Epidermal melanocyte (primary cell): ENCODE data around the gene CELSR2.
"Not testable (repeated sequence)": the region's sequence is repeated elsewhere in the genome, so short reads cannot be mapped to it uniquely, and the experiment has no call there.

Experiments
- DNase-seq: peaks from one replicate; pipeline ENCODE4 v3.0.0; 2011; ENCODE audit warnings: low spot score; ENCODE audit not compliant: insufficient read length

CELSR2 gene

DNA sequence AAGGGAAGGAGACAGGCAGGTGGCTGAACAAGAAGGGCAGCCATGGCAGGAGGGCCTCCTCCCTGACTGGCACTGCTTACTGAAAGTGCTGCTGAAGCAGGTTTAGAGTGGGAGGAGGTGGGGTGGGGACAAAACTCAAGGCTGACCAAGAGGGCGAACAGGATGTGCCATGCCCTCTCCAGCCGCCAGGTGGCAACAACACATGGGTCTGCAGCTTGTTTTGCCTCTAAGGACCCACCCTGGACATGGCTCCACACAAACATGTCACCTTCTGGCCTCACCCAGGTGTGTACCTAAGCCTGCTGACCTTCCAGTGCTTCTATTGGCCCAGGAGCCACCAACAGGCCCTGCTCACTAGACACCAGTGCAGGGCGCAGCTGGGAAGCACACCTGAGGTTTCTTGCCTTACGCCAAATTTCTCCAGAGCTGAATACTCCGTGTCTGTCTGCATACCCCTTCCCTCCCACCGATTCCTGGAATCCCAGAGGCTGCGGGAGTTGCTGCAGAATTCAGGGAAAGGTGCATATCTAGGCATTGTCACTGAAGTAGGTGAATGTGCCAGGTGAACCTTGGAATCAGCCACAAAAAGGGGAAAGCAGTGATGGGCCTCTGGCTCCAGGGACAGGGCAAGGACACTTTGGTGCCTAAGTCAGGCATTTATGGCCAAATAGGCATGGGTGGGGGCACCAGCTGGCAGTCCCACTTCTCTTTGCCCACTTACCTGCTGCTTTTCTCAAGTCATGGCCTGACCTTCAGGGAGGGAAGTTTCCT is 28.3 kb downstream of the CELSR2 start:
- DNase-seq: no peak

DNA sequence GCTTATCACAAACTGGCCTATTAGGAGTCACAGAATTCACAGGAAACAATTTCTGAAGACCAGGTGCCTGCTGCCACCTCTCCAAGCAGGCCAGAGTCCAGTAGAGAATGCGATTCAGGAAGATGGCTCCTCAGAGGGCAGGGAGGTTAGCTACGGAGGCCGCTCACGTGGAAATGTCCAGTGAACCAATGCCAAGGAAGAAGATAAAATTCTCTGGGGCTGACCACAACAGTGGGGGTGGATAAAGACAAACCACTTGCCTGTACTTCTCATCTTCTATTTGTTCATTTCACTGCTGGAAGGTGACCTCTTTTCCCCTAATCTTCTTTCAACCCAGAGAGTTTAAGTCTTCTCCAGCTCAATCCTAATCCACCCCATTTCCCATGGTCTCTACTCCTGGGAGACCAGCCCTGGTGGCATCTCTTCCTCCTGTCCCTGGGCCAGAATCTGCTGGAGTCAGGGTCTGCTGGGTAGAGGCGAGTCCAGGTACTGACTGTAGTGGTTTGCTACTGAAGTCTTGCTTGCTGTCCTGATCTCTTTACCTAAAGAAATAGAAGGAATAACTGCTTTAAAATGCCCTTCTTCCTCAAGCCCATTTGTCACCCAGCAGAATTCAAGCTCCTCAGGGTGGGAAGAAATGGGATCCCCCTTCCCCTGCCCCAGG is 30.4 kb downstream of the CELSR2 start:
- no peak for DNase-seq

DNA sequence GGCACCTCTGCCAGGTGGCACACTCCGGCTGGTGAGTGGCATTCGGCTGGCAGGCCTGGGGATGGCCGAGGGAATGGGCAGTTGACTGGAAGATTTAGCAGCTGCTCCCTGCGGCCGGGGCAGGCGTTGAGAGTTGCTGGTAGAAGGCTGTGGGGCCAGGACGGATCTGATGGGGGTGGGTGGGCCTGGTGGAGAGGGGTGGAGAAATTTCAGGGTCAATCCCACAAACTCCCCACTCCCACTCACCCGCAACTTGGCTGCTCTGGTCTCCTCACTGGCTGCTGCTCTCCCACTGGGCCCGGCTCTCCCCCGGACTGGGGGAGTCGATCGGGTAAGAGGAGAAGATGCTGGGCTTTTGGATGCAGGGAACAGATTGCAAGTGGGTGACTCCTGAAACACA is 31.5 kb downstream of the CELSR2 start:
- no peak for DNase-seq

DNA sequence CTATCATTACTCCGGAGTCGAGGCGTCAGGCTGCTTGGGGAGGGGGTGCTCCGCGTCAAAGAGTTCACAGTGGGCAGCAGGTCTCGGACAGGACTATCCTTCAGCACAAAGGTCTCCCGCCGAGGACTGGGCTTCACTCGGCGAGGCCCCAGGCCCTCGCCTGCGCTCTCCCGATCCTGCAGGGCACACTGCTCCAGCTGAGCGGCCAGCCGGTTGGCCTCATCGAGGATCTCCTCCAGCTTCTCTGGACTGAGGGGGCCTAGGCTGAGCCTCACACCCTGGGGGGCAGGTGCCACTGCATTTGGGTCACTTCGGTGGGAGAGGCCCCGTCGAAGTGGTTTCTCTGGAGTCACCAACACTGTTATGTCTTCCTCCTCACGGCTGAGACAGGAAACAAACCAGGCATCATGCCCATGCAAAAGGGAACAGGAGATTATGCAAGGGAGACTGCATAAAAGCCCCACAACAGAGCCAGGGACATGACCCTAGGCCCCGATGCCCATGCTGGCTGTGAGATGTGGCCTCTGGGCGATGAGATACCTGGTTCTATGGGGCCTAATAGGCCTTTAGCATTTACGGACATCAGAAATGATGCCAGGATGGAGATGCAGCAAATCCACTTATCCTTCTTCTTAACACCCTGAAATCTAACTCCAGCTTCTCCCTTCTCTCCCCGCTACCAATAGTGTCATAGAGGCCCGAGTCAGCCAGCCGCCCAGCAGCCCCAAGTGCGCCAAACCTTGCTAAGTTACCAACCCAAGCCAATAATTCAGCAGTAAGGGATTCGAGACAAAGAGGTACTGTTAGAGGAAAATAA is 32.5 kb downstream of the CELSR2 start:
- DNase-seq: no peak

DNA sequence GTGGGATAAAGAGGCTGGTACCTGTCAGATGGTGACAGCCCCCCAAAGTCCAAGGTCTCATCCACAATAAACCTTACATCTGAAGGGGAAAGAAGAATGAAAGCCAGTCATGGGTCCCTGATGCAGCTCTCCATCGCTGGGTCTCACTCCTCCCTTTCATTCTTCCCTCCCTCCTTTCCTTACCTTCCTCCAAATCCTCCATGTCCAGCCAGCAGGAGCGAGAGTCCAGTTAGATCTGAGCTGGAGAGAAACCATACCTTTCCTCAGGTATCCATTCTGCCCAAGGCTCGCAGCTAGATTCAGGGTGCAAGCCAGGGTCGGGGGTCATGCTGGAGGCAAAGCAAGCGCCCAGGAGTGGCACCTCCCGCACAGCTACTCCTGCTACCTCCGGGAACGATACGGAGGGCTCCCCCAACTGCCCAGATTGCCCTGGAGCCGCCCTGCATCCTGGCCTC is 33.2 kb downstream of the CELSR2 start:
- no peak for DNase-seq

DNA sequence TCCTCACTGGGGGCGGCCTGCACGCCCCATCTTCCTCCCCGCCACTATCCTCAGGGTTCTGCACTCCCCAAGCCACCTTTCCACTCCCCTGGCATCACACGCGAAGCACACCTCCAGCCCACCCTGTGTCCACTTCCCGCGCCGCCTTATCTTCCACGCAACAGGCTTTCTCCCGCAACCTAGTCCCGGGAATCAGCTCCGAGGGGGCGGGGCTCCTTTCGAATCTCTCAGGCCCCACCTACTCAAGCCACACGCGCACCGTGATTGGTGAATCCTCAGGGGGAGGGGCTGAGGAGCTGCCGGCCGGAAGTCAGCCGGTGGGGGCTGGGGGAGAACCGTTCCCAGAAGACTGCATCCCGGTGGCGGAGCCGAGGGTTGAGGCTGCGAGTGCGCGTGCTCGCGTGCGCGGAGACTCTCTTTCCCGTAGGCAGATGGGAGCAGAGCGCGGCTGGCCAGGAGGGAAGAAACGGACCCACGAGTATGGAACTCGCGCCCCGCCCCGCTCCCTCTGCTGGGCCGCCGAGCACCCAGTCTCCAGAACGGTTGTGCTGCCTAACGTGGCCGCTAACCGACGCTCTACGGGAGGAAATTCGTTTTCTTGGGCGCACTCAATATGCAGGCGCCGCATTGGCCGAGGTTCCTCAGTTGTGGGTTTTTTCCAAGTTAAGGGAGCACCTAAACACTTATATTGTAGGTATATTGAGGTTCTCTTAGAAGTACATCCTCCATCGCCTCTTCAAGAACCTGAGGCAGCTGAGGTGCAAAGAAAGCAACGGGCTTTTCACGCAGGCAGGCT is 33.8 kb downstream of the CELSR2 start, which contains the start of gene PSRC1:
TSS of gene PSRC1 (minus strand) at position 194 of the 796 bp plus-strand sequence.
- DNase-seq: peak; percentile 97

DNA sequence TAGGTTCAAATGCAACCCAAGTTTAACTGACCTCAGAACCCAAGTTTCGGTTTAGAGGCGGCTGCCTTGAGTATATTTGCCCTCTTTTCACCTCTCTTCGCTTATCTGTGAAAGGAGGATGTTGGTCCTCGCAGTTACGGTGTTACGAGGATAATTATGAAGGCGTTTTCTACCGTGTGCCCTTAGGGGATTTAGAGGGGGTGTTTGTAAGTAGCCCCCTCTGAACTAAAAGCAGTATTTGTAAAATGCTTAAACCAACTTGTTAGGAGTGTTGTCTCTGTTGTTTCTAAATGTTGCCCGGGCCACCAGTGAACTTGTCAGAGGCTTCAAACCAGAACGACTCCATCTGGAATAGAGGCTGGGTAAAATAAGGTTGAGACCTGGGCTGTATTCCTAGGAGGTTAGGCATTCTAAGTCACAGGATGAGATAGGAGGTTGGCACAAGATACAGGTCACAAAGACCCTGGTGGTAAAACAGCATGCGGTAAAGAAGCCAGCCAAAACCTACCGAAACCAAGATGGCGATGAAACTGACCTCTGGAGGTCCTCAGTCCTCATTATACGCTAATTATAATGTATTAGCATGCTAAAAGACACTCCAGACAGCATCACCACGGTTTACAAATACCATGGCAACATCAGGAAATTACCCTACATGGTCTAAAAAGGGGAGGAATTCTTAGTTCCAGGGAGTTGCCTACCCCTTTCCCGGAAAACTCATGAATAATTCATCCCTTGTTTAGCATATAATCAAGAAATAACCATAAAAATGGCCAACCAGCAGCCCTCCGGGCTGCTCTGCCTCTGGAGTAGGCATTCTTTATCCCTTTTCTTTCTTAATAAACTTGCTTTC is 34.6 kb downstream of the CELSR2 start:
- DNase-seq: no peak

DNA sequence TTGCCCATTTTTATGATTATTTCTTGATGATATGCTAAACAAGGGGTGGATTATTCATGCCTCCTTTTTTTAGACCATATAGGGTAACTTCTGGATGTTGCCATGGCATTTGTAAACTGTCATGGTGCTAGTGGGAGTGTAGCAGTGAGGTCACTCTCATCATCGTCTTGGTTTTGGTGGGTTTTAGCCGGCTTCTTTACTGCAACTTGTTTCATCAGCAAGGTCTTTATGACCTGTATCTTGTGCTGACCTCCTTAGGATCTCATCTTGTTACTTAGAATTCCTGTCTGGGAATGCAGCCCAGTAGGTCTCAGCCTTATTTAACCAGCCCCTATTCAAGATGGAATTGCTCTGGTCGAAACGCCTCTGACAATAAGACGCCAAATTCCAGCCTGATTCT is 37.4 kb downstream of the CELSR2 start:
- not testable (repeated sequence) for DNase-seq

DNA sequence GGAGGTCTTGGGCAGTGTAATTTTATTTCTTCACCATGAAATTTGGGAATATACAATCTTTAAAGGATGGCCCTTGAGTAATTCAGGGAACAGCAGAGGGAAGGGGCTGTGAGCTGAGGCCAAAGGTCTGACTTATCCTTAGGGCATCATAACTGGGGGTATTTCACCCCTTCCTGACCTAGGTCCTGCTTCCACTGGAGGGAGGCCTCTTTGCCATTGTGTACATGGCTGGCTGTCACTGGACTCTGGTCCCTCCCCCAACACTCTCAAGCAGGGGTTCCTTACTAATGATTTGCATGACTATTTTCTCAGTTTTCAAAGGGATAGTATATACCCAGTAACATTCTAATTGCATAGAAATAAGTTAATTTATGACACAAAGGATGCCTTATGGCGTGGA is 40.8 kb downstream of the CELSR2 start:
- no peak for DNase-seq

DNA sequence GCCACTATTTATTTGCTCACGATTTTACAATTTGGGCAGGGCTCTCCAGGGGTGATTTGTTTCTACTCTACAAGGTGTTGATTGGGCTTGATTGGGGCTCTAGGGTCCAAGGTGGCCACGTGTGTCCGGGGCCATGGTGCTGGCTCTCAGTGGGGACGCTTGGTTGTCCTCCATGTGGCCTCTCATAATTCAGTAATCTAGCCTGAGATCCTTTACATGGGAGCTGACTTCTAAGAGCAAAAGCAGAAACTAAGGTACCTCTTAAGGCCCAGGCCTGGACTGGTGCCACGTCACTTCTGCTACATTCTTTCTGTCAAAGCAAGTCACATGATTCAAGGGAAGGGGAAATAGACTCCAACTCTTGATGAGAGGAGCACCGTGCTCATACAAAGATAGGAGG is 41.7 kb downstream of the CELSR2 start:
- no peak for DNase-seq

DNA sequence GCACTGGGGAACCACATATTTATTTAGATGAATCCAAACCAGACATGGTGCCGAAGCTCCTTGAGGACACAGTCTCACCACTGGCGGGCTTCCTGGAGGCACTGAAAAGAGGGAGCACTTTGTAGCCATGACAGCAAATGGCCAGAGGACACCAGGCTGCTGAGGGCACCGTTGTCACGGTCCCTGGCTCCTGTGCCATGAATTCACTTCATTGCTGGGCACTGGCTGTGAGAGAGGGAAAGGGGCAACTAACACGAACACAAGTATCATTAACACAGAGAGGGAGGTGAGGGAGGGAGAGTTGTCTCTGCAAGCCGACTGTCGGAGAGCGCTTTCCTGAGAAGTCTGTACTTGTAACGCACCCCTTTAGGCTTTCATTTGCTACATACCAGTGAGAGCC is 43.0 kb downstream of the CELSR2 start:
- DNase-seq: no peak

DNA sequence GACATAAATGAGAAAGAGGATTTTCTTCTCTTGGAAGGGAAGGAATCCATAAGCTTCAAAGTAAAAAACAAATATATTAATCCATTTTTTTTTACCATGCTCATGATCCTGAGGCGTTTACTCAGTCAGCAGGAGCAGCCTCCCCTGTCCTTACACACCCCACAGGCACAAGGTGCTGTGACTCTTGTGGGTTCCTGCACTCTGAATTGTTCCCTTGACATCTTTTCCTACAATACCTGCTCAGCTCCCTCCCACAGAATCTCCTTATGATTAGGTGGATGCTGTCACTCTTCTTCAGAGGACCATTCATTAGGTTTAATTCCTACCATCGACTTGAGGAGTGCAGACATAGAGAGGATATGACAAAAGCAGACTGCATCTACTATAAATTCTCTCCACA is 43.7 kb downstream of the CELSR2 start:
- no peak for DNase-seq

DNA sequence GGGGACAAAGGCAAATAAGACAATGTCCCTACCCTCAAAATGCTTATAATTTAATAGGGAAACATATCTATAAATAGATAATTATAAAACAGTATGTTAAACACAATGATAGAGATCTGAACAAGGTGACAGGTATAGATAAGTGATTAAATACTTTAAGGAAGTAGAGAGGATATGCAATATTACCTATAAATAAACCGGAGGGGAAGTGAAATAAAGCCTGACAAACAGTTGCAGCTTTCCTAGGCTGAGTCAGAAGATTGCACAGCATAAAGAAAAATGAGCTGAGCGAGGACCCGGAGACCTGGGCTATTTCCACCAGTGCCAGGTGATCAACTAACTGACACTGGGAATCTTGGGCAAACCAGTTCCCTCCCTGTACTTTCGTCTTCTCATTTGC is 45.1 kb downstream of the CELSR2 start:
- DNase-seq: no peak

DNA sequence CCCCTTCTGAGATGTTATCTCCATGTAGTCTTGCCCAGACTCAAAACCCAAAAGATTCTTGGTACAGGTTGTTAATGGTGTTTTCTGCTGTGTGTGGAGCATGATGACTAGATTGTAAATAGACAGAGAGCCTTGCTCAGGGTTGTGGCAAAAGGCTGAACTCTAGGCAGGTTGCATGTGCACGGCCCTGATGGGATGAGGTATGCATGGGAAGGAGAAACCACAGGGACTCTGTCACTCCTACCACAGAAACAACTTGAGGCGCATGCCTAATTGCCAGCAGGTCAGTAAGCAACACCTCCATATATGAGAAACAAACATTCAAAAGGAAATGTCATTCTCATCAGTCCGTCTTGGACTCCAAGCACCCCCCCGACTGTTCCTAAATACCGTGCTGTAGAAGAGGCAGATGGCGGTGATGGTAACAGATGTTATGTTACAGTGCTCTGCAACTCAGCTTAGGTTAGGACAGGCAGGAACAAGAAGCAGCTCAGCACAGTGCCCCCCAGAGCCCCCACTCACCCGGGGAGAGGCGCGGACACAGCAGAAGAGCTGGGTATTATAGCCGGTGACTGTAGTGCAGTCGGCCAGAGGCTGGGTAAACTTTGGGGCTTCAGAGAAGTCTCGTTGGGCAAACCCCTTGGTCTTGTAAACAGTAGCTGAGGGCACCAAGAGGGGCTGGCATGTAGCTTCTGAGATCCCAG is 46.5 kb downstream of the CELSR2 start:
- no peak for DNase-seq

DNA sequence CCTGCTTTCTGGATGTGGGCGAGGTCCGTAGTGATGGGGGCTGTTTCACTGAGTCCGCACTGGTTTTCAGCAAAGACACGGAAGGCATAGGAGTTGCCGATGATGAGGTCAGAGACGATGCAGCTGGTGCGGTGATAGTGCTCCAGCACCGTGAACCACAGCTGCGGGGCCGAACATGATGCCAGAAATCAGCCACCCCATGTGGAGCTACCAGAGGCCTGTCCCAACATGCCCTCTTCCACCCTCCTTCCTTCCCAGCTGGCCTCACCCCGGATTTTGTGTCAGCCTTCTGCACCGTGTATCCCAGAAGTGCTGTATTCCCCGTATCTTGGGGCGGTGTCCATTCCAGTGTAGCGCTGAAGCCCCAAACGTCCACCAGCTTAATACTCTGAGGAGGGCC is 47.4 kb downstream of the CELSR2 start:
- no peak for DNase-seq

DNA sequence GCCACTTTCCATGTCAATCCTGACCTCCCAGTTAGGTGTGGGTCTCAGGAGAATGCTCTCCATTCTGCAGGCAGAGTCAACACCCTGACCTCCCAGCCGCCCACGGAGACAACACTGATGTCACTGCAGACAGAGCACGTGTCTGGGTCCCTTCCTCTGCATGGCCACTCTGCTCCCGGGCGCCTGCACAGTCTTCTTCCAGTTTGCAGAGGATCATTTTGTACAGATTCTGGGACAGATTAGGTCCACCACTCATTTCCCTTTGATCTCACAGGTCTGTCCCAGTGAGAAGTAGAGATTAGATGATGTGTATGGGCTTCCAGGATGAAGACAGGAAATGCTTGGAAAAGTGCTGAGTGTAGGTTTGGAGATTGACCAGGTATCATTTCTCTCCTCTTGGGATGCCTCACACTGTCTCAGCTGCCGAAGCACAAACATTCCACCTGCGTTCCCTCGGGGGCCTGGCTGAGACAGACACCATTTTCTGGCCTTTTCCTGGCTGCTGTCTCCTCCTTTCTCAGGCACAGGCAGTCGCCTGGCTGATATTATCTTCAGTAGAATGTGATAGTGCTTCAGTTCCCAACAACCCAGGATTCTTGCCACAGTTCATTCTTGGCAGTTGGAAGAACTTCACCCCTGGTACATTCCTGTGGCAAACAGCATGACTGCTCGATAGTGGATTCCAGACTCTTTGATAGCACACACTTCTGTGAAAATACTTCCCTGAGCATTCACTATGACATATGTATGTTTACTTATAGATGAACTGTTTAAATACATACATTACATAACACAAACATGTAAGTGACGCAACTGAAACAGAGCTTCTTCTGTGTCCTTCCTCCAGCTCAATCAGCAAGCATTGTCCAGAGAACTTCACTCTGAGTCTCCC is 49.6 kb downstream of the CELSR2 start:
- DNase-seq: peak; percentile 64

DNA sequence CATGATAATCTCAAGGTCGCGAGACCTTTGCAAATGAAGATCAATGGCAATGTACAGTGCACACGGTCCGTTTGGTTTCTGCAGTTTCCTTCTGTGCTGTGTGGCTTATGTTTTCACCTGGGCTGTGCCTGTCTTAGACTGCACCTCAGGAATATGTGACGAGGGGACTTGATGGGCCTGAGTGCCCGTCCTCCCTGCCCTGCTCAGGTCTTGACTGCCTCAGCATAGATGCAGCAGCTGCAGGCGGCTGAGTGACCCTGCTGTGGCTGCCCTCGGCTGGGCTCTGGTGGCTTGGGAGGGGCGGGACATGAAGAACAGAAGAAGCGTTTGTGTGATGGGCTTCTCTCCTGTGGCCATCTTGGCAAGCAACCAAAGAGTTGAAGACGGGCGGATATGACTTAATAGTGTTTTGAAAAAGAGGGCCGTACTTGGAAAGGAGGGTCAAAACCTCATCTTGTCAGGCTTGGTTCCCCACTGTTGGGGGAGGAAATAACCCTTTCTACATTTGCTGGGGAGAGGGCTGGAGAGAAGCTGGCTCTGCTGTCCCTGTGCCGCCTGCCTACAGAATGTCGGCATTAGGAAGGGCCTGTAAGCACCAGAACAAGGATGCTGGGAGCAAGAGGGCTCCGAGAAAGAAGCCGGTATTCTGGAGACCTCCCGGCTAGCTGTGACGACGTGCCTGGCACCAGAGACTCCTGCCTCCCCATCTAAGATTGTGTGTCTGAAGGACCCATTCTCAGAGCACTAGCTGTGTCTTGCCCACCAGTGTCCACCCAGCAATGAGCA is 50.4 kb downstream of the CELSR2 start:
- peak; percentile 76 for DNase-seq

DNA sequence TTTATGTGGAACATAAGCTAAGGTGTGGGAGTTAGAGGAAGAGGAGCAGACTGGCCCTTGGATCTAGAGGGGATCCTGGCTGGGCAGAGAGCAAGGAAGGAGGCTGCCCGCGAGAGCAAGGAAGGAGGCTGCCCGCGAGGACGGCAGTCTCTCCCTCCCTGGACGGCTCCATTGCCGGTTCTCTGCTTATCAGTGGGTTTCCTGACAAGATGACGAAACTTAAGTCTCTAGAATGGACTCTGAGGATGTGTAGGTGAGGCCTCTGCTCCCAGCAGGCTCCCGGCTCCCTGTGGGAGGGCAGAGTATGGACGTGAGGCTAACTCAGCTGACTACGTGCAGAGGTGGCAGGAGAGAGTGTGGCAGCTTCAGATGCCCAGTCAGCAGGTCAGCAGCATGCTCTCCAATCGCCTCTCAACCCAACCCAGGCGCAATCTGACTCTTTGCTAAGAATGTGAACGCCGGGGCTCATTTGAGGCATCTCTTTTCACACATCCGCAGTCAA is 51.4 kb downstream of the CELSR2 start:
- DNase-seq: no peak
